GM18508 (cell line): ENCODE results near the gene ZBP1.

Experiments
- ATAC-seq: cut with Tn5 transposase; IDR thresholded peaks from one replicate; pipeline ENCODE4 v1.9.1; 2021; ENCODE audit warnings: moderate number of reproducible peaks; ENCODE audit not compliant: insufficient read depth, unreplicated experiment

The ZBP1 gene

GRCh38 chr20:57658833-57659516 is 38.7 kb upstream of the ZBP1 start:
- ATAC-seq: no peak

DNA sequence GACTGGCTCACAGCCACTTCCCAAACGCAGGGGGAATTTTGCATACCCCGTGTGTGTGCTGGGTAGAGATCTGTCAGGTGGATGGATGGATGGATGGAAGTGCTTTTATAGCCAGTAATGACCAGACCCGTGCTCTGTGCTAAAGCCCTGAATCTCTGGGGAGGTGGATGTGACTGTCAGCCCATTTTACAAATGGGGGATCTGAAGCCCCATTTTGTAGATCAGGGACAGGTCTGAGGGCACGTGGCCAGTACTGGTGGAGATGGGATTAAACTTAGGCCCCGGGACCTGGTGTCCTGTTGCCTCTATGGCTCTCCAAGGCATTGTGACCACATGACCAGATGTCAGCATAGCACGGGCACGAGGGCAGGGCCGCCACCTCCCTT is 38.2 kb upstream of the ZBP1 start:
- ATAC-seq: no peak

- no peak for ATAC-seq
Observed at GRCh38 chr20:57657535-57658446, 37.6 kb upstream of the ZBP1 start.

DNA sequence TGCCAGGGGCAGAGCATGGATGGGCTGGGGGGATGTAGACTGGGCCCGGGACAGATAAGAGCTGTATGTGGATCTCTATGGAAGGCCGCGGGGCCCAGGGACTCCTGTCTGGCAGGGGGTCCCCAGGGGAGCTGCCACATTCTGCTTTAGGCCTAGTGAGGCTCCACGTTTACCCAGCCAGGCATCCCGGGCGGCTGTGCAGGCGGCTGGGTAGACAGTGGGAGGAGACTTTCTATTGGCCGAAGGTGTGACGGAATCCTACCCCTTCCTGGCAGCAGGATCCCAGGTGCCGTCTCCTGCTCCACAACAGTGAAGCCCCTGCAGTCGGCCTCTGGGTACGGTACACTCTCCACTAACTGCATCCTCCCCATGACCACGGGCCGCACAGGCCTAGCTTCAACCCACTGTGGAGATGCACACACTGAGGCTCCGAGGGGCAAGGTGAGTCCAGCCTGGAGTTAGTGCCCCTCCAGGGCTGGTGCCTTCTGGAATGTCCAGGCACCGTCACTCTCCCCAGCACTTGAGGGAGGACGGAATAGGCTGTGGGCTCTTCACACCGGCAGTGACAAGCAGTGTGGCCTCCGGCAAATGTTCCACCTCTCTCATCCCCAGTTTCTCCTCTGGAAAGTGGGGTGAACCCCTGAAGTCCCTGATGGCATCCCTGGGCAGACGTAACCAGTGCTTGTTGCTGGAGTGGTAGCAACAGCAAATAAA is 36.8 kb upstream of the ZBP1 start:
- ATAC-seq: no peak

DNA sequence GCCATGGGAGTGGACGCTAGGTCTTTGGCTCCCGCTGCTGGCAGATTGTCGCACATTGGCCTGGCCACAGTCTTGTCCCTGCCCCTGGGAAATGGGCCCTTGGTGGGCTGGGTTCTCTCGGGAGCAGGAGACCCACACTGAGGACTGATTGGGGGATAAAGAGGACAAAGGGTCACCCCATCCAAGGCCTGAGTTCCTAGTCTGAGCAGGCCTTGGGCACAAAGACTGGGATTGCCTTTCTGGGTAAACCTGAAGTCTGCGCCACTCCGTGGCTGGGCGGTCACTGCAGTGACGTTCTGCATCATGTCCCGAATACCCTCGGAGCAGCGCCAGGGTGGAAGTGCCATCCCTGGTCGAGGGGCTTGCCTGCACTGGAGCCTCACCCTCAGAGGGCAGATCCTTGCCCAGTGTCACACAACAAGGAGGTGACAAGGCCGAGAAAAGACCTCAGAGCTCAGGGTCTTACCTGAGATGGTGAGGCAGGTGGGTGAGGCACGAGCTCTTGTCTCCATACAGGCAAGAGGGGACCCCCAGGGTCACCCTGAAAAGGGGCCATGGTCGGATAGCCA is 36.1 kb upstream of the ZBP1 start:
- no peak for ATAC-seq

DNA sequence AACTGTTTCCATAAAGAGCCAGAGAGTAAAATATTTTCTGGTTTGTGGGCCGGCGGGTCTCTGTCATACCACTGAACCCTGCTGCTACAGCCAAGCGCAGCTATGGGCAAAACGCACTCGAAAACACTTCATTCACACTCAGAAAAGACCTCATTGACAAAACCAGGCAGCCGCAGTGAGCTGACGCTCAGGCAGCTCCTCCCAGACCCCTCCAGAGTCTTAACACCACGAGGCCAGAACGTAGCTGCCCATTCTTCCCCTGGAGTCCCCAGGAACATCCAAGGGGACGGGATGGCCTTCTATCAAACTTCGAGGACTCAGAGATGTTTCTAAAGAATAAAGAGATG is 35.6 kb upstream of the ZBP1 start:
- no peak for ATAC-seq

GRCh38 chr20:57654998-57655808 is 35.0 kb upstream of the ZBP1 start:
- no peak for ATAC-seq

- ATAC-seq: no peak
Observed at GRCh38 chr20:57654363-57654997, 34.3 kb upstream of the ZBP1 start.

DNA sequence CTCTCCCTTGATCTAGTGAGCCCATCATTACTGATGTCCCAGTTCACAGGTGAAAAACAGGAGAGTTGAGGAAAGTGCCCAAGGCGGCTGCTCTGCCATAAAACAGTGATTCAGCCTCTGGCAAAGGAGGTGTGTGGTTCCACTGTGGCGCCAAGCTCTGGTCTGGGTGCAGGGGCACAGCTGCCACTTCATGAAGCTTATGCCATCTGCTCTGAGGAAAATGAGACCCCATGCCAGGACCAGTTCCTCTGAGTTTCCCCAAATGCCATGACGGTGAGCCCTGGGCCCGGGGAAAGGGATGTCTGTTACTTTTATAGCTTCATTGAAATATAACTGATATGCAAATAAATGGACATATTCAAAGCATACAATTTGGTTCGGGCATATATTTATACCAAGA is 33.7 kb upstream of the ZBP1 start:
- no peak for ATAC-seq

GRCh38 chr20:57653546-57653900 is 33.3 kb upstream of the ZBP1 start:
- no peak for ATAC-seq

GRCh38 chr20:57652606-57653545 is 32.6 kb upstream of the ZBP1 start:
- no peak for ATAC-seq

GRCh38 chr20:57651881-57652605 is 31.8 kb upstream of the ZBP1 start:
- no peak for ATAC-seq

DNA sequence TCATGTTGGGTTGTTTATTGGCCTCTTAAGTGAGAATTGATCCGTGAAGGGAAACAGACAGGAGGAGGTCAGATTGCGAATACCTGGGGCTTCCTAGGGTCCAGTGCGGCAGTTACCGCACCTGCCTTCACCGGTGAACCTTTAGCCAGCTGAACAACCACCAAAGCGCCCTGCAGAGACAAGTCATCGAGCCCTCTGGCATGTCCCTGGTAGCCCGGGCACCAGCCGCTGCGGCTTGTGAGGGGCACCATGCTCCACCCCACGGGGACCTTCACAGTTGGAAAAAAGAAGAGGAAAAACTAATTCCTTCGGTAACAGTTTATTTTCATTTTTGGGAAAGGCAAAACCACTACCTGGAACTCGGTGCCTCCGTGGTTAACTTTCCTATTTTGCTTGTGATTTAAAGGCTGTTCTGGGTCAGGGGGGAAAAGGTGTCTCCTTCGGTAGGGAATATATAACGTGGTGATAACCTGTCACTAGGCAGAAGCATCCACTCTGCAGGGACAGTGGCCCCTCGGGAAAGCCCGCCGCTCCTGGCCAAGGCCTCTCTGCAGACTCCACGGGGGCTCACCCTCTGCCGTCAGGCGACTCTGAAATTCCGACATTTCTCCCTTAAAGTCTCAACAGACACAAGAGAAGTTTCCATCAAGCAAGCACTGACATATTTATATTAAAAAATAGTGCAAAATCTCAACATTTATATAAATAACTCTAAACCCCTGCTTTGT is 30.7 kb upstream of the ZBP1 start:
- no peak for ATAC-seq

DNA sequence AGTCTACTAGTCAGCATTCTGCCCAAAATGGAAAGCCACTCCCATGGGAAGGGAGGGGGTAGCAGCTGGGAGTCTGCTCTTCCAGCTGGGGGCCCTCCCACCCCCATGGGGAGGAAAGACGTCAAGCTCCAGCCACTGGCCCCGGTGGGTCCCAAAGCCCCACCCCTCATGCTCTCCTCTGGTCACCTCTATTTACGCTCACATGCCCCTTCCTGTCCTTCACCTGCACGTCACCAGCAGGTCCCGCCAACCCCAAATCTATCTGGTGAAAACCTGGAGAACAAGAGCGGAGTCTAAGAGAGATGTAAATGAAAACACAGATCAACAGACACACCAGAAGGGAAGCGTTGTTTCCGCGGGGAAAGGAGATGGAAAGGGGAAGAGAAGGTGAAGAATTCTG is 30.0 kb upstream of the ZBP1 start:
- ATAC-seq: no peak

GRCh38 chr20:57649617-57650015 is 29.4 kb upstream of the ZBP1 start:
- ATAC-seq: no peak

GRCh38 chr20:57648878-57649616 is 28.8 kb upstream of the ZBP1 start:
- ATAC-seq: no peak
